Neutrophil (primary cell): ENCODE results near the gene RSAD1.

Source experiments
- H3K27ac ChIP-seq: fragments of 200-600 bp; sonication (generic); 2 replicates; pipeline ENCODE4 v1.5.1; 2016; ENCODE audit warnings: mild to moderate bottlenecking, moderate library complexity
- H3K27me3 ChIP-seq: fragments of 200-600 bp; sonication (generic); 2 replicates; pipeline ENCODE4 v1.6.0; 2016; ENCODE audit warnings: mild to moderate bottlenecking
- H3K36me3 ChIP-seq: fragments of 200-600 bp; sonication (generic); 2 replicates; pipeline ENCODE4 v1.5.1; 2017
- H3K4me1 ChIP-seq, 2 experiments: fragments of 200-600 bp in 1 of 2; sonication (generic) in 1 of 2; 1 replicate in 1 of 2; 2 replicates in 1 of 2; pipeline versions ENCODE4 v1.5.1 to v1.6.1; 2013 to 2016; ENCODE audit warnings: low read depth in 1 of 2, low read length in 1 of 2, mild to moderate bottlenecking in 1 of 2, moderate library complexity in 1 of 2; ENCODE audit not compliant: control insufficient read depth in 1 of 2, insufficient read depth in 1 of 2
- H3K4me3 ChIP-seq, 2 experiments: fragments of 200-600 bp in 1 of 2; sonication (generic) in 1 of 2; 1 replicate in 1 of 2; 2 replicates in 1 of 2; pipeline ENCODE4 v1.5.1; 2013 to 2016; ENCODE audit warnings: low read depth in 1 of 2, low read length in 1 of 2, mild to moderate bottlenecking in 1 of 2, moderate library complexity in 1 of 2
- H3K9me3 ChIP-seq: fragments of 200-600 bp; sonication (generic); 2 replicates; pipeline ENCODE4 v1.5.1; 2016
- TF ChIP-seq, protein P1 (sequence below): fragments of 200-600 bp; sonication (generic); IDR thresholded peaks from 2 replicates; pipeline ENCODE4 v1.5.1; 2016; ENCODE audit warnings: antibody characterized with exemption

RSAD1 gene

DNA sequence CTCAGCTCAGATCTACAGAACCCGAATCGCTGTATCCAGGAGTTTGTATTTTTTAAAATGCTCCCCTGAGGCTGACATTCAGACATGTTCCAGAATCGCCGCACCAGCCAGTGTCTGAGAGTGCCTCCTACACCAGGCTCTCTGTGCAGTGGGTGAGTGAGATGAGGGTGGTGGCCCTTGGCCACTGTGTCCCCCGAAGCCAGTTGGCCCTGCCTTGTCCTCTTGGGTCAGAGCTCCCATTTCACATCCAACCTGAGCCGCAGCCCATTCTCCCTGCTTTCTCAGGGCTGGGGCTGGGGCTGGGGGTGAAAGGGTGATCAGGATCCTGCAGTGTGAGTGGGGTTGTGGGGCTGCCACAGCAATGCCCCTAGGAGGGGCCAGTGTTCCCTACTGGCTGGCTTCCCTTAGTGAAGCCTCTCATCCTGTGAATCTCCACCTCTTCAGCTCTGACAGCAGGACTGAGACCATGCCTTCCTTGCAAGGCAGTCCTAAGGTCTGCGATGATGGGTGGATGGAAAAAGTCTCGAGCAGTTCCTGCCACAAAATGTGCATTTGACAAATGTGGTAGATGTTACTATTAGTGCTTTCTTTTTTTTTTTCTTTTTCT is 16.7 kb downstream of the RSAD1 start:
- Histone ChIP-seq H3K27ac (no peak overlapping the region), H3K27me3 (no peaks in the 10 kb centered on the region), H3K36me3 (no peaks in the 10 kb centered on the region), H3K9me3 (no peaks in the 10 kb centered on the region), H3K4me3 (no peak overlapping the region), H3K4me1 (no peaks in the 10 kb centered on the region)
- TF ChIP-seq, protein P1, sequence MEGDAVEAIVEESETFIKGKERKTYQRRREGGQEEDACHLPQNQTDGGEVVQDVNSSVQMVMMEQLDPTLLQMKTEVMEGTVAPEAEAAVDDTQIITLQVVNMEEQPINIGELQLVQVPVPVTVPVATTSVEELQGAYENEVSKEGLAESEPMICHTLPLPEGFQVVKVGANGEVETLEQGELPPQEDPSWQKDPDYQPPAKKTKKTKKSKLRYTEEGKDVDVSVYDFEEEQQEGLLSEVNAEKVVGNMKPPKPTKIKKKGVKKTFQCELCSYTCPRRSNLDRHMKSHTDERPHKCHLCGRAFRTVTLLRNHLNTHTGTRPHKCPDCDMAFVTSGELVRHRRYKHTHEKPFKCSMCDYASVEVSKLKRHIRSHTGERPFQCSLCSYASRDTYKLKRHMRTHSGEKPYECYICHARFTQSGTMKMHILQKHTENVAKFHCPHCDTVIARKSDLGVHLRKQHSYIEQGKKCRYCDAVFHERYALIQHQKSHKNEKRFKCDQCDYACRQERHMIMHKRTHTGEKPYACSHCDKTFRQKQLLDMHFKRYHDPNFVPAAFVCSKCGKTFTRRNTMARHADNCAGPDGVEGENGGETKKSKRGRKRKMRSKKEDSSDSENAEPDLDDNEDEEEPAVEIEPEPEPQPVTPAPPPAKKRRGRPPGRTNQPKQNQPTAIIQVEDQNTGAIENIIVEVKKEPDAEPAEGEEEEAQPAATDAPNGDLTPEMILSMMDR, result no peak

DNA sequence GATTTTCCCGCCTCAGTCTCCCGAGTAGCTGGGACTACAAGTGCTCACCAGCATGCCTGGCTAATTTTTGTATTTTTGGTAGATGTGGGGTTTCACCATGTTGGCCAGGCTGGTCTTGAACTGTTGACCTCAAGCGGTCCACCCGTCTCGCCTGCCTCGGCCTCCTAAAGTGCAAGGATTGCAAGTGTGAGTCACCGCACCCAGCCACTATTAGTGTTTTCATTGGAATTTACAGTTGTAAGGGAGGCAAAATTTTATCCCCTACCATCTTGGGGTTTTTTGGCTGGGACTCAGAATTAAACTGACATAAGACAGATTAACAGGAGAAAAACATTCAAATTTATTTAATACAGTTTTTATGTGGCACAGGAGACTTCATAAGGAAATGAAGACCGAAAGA is 17.3 kb downstream of the RSAD1 start:
- Histone ChIP-seq H3K36me3 (no peaks in the 10 kb centered on the region), H3K27ac (no peak overlapping the region), H3K9me3 (no peaks in the 10 kb centered on the region), H3K4me3 (no peak overlapping the region), H3K27me3 (no peaks in the 10 kb centered on the region), H3K4me1 (no peaks in the 10 kb centered on the region)
- TF ChIP-seq, protein P1, result no peak

DNA sequence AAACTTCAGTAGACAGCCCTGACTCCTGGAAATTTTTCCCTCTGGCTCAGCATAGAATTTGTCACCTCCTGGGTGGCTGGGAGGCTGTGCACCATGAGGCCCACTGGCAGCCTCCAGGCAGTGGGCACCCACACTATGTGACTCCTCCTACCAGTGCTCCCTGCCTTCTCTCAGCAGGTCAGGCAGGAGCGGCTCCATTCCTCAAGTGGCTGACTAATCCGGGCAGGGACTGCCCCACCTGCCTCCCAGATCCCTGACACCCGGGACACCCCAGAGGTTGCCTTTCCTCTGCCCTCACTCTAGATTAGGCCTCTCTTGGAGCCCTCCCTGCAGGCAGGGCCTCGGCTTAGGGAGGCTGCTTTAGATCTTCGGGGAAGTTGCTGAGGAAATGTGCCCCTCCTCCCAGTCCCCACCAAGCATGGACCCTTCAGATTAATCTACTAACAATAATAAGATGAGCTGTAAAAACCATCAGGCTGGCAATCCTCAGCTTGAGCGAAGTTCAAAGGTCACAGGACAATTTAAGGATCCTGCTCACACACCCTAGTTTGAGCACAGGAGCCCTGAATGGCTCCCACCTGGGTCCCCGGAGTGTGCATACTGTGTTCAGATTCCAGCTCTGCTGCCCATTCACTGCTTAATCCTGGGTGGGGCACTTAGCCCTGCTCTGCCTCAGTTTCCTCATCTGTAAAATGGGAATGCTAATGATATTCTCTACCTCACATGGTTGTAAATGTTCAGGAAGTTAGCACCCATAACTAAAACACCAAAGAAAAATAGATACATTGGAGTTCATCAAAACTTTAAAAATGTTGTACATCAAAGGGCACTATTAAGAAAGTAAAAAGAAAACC is 19.6 kb downstream of the RSAD1 start:
- no peaks in the 10 kb centered on the region for H3K9me3 ChIP-seq
- H3K36me3 ChIP-seq, result no peaks in the 10 kb centered on the region
- no peak overlapping the region for H3K27ac ChIP-seq
- no peaks in the 10 kb centered on the region for H3K4me1 ChIP-seq
- peaks cover 5% of the 10 kb centered on the region for H3K27me3 ChIP-seq
- H3K4me3 ChIP-seq, result no peak overlapping the region
- TF ChIP-seq, protein P1, result no peak

DNA sequence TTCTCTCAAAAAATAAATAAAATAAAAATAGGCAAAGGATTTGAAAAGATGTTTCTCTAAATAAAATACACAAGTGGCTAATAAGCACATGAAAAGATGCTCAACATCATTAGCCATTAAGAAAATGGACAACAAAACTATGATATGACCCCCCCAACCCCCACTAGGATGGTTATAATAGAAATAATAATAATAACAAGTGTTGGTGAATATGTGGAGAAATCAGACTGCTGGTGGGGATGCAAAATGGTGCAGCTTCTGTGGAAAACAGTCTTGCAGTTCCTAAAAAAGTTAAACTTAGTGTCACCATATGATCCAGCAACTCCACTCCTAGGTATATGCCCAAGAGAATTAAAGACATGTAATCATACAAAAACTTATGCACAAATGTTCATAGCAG is 20.6 kb downstream of the RSAD1 start:
- Histone ChIP-seq H3K4me1 (peaks cover 0 to 5% of the 10 kb centered on the region in 2 experiments), H3K4me3 (no peak overlapping the region), H3K27ac (no peak overlapping the region), H3K27me3 (peaks cover 13% of the 10 kb centered on the region), H3K9me3 (no peaks in the 10 kb centered on the region), H3K36me3 (no peaks in the 10 kb centered on the region)
- TF ChIP-seq, protein P1, result no peak

DNA sequence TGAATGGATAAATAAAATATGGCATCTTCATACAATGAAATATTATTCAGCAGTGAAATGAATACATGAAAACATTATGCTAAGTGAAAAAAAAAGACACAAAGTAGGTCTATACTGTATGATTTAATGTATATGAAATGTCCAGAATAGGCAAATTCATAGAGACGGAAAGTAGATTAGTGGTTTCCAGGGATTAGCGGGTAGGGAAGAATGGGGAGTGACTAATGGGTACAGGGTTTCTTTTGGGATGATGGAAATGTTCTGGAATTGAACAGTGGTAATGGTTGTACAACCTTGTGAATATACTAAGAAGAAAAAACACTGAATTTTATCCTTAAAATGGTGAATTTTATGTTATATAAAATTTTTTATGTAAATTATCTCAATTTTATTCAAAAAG is 21.1 kb downstream of the RSAD1 start:
- no peaks in the 10 kb centered on the region for H3K36me3 ChIP-seq
- H3K4me1 ChIP-seq, result peaks cover 0 to 6% of the 10 kb centered on the region in 2 experiments
- peaks cover 13% of the 10 kb centered on the region for H3K27me3 ChIP-seq
- H3K9me3 ChIP-seq, result no peaks in the 10 kb centered on the region
- TF ChIP-seq, protein P1, result no peak
- H3K27ac ChIP-seq, result no peak overlapping the region
- H3K4me3 ChIP-seq, result no peak overlapping the region
